Measurements from ENCODE around the gene POLR2F. TPM values are rescaled to one million over a fixed set of nuclear protein-coding genes. Genes with fewer than 3 reads are reported as not detected.

The POLR2F gene
- total RNA-seq, 1 donor from 2014 or later: 58.9 TPM

GRCh38 chr22:37996079-37996478, 42.6 kb downstream of the POLR2F start:
- no peak overlapping the region for H3K4me3 Mint-ChIP-seq (ENCODE audit: unreplicated experiment)
- peaks cover 2% of the 10 kb centered on the region for H3K27me3 Mint-ChIP-seq (ENCODE audit: unreplicated experiment)
- DNase-seq (ENCODE audit: low spot score): no peak
- no peak overlapping the region for H3K27ac Mint-ChIP-seq (ENCODE audit: unreplicated experiment)
- TF ChIP-seq, protein P1, sequence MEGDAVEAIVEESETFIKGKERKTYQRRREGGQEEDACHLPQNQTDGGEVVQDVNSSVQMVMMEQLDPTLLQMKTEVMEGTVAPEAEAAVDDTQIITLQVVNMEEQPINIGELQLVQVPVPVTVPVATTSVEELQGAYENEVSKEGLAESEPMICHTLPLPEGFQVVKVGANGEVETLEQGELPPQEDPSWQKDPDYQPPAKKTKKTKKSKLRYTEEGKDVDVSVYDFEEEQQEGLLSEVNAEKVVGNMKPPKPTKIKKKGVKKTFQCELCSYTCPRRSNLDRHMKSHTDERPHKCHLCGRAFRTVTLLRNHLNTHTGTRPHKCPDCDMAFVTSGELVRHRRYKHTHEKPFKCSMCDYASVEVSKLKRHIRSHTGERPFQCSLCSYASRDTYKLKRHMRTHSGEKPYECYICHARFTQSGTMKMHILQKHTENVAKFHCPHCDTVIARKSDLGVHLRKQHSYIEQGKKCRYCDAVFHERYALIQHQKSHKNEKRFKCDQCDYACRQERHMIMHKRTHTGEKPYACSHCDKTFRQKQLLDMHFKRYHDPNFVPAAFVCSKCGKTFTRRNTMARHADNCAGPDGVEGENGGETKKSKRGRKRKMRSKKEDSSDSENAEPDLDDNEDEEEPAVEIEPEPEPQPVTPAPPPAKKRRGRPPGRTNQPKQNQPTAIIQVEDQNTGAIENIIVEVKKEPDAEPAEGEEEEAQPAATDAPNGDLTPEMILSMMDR (IDR thresholded peaks at IDR 0.05; ENCODE audit: unreplicated experiment): no peak
- no peaks in the 10 kb centered on the region for H3K4me1 Mint-ChIP-seq (ENCODE audit: unreplicated experiment)
- no peaks in the 10 kb centered on the region for H3K36me3 Mint-ChIP-seq (ENCODE audit: low read depth, unreplicated experiment)
- H3K9me3 Mint-ChIP-seq (ENCODE audit: unreplicated experiment): no peaks in the 10 kb centered on the region

DNA sequence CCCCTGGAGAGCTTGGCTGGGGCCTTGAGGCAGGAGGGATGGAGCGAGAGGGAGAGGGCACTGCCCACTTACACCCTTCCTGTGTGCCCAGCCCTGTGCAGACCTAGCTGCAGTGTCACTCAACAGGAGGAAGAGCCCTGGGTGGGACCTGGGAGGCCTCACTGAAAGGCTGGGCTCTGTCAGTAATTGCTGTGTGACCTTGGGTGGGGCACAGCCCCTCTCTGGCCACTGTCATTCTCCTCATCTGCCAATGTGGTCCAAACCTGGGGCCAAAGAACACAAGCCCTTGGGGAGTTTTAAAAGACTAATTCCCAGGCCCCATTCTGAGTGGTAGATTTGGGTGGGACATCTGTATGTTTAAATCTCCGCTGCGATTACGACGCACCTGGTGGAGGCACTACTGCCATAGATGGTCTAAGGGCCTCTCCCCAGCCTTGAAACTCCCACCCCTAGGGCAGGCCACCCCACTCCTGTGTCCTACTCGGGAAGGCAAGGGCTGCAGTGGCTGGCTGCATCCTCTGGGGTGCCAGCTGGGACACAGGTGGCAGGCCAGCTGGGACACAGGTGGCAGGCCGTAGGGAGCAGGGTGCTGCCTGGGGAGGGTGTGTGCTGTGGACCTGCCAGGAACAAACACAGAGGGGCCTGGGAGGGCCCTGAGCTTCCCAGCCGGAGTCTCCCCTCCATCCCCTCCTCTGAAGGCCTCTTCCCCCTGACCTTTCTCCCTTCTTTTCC, 43.2 kb downstream of the POLR2F start:
- Mint-ChIP-seq H3K9me3 (ENCODE audit: unreplicated experiment) (no peaks in the 10 kb centered on the region), H3K4me3 (ENCODE audit: unreplicated experiment) (no peak overlapping the region), H3K27me3 (ENCODE audit: unreplicated experiment) (peaks cover 2% of the 10 kb centered on the region), H3K36me3 (ENCODE audit: low read depth, unreplicated experiment) (no peaks in the 10 kb centered on the region), H3K4me1 (ENCODE audit: unreplicated experiment) (no peaks in the 10 kb centered on the region), H3K27ac (ENCODE audit: unreplicated experiment) (no peak overlapping the region)
- TF ChIP-seq, protein P1 (IDR thresholded peaks at IDR 0.05; ENCODE audit: unreplicated experiment): no peak
- no peak for DNase-seq (ENCODE audit: low spot score)

GRCh38 chr22:37998543-37998942, 45.0 kb downstream of the POLR2F start:
- Mint-ChIP-seq H3K27ac (ENCODE audit: unreplicated experiment) (no peak overlapping the region), H3K9me3 (ENCODE audit: unreplicated experiment) (no peaks in the 10 kb centered on the region), H3K27me3 (ENCODE audit: unreplicated experiment) (peaks cover 2% of the 10 kb centered on the region), H3K36me3 (ENCODE audit: low read depth, unreplicated experiment) (no peaks in the 10 kb centered on the region), H3K4me3 (ENCODE audit: unreplicated experiment) (no peak overlapping the region), H3K4me1 (ENCODE audit: unreplicated experiment) (no peaks in the 10 kb centered on the region)
- no peak for DNase-seq (ENCODE audit: low spot score)
- TF ChIP-seq, protein P1 (IDR thresholded peaks at IDR 0.05; ENCODE audit: unreplicated experiment): no peak

- no peak for DNase-seq (ENCODE audit: low spot score)
- peaks cover 2% of the 10 kb centered on the region for H3K27me3 Mint-ChIP-seq (ENCODE audit: unreplicated experiment)
- H3K4me3 Mint-ChIP-seq (ENCODE audit: unreplicated experiment): no peak overlapping the region
Observed at GRCh38 chr22:37999236-37999635, 45.7 kb downstream of the POLR2F start.

More at GRCh38 chr22:37999236-37999635, 45.7 kb downstream of the POLR2F start:
- H3K27ac Mint-ChIP-seq (ENCODE audit: unreplicated experiment): no peak overlapping the region
- H3K9me3 Mint-ChIP-seq (ENCODE audit: unreplicated experiment): no peaks in the 10 kb centered on the region
- TF ChIP-seq, protein P1 (IDR thresholded peaks at IDR 0.05; ENCODE audit: unreplicated experiment): no peak
- H3K4me1 Mint-ChIP-seq (ENCODE audit: unreplicated experiment): no peaks in the 10 kb centered on the region
- no peaks in the 10 kb centered on the region for H3K36me3 Mint-ChIP-seq (ENCODE audit: low read depth, unreplicated experiment)
